Urothelium cell line (cell line): ENCODE measurements around the gene PLA2G6.

ENCODE experiments used
- DNase-seq: peaks from one replicate; pipeline ENCODE4 v3.0.0; 2011; ENCODE audit warnings: low spot score, mixed read lengths
- FAIRE-seq: peaks from 2 replicates; lab custom pipeline; 2011; peaks lifted over from hg19 to GRCh38; lab: Jason Lieb, UNC

PLA2G6 gene

GRCh38 chr22:38215156-38216038, 33.8 kb upstream of the PLA2G6 start:
- FAIRE-seq (no peak), DNase-seq (no peak)

- no peak for FAIRE-seq
- peak; percentile 53 for DNase-seq
These were observed 32.8 kb upstream of the PLA2G6 start for GRCh38 chr22:38214302-38215056.

GRCh38 chr22:38213990-38214301, 32.3 kb upstream of the PLA2G6 start:
- FAIRE-seq (no peak), DNase-seq (no peak)

DNA sequence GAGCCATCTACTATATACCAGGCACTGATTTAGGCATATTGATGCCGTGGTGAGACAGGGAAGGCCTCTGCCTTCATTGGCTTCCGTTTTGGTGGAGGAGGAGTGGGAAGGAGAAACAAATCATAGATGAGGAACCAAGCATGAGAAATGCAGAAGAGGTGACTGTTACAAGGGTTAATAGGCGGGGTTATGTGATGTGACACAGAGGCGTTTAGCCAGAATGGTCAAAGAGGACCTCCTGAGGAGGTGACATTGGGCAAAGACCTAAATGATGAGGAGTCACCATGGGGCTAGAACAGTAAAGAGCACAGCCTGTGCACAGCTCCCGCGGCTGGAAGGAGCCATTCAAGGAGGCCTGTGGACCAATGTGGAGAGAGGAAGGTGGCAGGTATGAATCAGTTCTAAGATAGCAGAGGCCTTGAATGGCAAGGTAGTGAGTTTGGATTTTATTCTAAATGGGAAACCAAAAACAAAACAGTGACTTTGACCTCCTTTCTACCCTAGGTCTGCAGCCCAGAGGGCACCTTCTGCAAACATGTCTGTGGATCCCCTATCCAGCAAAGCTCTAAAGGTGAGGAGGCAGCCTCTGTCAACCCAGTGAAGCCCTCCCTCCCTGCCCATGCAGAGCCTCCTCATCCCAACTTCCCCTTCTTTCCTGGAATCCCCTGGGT, 31.8 kb upstream of the PLA2G6 start:
- peak; percentile 59 for FAIRE-seq

DNA sequence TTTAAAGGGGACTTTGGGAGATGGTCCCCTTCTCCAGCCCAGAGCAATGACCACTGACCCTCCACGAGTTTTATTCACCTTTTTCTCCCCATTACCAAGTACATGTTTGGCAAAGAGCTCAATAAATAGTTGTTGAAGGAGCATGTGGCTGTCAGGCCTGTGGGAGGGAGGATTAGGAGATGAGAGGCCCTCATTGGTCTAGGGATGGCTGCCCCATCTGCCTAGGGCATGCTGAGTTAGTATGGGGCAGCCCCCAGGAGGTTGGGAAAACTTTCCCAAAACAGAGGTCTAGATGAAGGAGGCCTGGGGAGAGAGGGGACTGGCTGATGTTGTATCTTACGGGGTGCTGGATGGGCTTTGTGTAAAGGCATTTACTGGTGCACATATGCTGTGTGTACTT, 30.8 kb upstream of the PLA2G6 start:
- FAIRE-seq: no peak
- DNase-seq: no peak

More for the DNA sequence above, 31.8 kb upstream of the PLA2G6 start:
- no peak for DNase-seq

GRCh38 chr22:38211556-38211955, 29.9 kb upstream of the PLA2G6 start:
- FAIRE-seq: no peak
- no peak for DNase-seq

DNA sequence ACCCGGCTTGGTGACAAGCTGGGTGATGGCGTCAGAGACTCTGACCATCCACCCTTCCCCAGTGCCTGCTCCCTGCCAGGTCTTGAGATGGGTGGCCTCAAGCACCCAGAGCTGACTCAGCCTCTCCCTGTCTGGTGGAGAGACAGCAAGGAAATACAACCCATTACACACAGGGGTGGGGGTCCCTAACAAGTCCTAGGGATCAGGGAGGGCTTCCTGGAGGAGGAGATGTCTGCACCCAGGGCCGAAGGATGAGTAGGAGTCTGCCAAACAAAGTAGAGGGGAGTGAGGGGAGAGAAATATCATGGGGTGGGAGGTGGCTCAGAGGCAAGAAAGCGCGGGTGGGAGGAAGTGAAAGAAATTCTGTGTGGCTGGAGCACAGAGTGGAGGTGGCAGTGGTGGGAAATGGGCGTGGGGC, 26.9 kb upstream of the PLA2G6 start:
- FAIRE-seq (no peak), DNase-seq (no peak)

DNA sequence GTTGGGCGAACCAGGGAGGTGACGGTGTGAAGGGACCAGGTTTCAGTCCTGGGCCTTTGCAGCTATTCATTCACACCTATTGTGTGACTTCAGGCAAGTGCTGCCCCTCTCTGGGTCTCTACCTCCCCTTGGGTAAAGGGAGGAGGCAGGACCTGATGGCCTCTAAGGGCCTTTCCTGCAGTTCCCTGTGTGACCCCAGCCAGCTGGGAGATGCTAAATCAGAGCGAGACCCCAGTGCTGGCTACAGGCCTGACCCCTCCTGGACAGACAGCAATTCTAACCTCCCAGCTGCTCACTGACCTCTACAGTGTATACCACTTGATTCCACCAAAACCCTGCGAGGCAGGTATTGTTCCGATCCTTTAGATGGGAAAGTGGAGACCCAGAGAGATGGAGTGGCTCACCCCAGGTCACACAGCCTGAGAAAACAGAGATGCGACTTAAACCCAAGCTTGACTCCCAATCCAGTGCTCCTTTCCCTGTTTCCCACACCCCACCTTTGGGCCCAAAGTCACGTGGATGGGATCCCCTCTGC, 26.3 kb upstream of the PLA2G6 start:
- FAIRE-seq (no peak), DNase-seq (no peak)

GRCh38 chr22:38205261-38206128, 23.9 kb upstream of the PLA2G6 start:
- FAIRE-seq (no peak), DNase-seq (no peak)

- FAIRE-seq: no peak
- DNase-seq: no peak
These were observed 23.2 kb upstream of the PLA2G6 start for GRCh38 chr22:38204784-38205183.

DNA sequence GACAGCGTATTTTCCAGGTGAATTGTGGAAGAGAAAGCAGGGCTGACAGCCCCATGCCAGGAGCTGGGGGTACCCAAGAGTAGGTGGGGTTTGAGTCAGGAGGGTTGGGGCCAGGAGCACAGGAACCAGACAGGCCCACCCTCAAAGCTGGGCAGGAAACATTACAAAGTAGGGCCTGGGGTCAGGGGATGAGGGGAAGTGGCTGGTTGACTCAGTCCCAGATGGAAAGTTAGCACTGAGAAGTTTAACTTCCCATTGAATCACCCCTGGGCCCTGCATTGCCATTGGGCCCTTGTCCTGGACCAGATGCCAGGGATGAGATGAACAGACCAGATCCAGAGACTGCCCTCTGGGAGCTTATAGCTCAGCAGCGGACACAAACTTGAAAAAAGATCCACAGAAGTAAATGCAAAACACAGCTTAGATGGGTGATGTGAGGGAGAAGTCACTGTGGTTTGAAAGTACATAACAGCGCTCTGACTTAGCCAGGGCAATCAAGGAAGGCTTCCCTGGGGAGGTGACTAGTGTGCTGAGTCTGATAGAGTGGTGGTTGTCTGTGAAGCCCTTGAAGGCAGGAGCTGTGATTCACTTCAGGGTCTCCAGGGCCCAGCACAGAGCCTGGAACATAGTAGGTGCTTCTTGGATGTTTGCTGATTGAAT, 22.4 kb upstream of the PLA2G6 start:
- peak; percentile 44 for FAIRE-seq
- no peak for DNase-seq

DNA sequence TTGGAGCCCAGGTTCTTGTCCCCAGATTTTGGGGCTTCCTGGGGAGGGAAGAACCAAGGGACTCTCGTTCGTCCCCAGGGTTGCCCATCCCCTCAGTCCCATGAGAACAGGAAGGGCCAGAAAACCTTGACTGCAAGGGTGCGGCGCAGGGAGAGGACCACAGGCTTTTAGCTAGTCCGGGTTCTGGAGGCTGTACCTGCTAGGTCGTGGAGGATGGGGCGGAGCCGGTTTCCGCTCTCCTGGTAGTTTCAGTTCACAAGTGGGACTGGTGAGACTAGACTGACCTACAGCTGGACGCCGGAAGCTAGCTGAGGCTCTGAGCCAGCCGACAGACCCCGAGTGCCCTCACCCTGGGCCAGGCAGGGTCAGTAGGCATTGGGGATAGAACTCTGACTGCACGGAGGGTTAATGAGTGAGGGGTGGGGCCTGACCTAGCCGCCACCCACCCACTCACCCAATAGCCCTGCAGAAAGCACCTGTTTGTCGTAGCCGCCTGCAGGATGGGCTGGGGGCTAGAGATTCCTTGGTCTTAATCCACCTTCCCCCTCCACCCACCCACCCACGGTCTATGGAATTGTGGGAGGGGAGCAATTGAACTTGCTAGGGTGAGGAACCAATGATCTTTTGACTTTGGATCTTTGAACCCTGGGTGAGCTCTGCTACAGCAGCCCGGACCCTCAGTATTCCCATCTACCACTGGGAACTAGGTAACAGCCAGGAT, 21.6 kb upstream of the PLA2G6 start:
- no peak for FAIRE-seq
- DNase-seq: no peak

DNA sequence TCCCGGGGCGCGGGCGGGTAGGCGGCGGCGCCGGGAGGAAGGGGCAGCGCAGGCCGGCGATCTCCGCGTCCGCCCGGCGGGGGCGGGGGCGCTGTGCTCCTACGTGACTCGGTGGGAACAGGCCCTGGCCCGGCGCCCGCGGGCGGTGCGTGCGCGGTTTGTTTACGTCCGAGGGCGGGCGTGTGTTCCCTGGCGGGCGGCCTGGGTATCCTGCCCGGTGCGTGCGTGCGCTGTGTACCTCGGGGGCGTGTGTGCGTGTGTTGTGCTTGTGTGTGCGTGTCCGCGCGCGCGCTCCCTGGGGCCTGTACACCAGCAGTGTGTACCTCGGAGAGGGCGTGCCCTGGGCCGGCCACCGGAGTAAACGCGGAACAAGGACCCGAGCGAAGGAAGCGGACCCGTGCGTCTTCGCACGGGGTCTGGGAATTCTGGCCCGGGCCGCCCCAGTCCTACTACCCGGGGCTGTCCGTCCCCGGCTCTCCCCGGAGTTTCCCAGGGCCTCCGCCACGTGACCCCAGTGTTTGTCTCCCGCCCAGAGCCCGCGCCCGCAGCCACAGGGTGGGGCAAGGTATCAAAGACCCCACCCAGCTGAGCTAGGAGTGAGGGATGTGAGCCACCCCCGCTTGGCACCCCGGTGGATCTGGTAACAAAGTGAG, 20.9 kb upstream of the PLA2G6 start:
- peak; percentile 74 for DNase-seq
- FAIRE-seq: peak; percentile 79

GRCh38 chr22:38201711-38202436, 20.2 kb upstream of the PLA2G6 start, which contains the start of gene MAFF:
Gene MAFF (plus strand): TSS chr22:38201994. CDS start chr22:38213854, 11,860 bp downstream.
- FAIRE-seq: peak; percentile 73
- DNase-seq: peak; percentile 99

DNA sequence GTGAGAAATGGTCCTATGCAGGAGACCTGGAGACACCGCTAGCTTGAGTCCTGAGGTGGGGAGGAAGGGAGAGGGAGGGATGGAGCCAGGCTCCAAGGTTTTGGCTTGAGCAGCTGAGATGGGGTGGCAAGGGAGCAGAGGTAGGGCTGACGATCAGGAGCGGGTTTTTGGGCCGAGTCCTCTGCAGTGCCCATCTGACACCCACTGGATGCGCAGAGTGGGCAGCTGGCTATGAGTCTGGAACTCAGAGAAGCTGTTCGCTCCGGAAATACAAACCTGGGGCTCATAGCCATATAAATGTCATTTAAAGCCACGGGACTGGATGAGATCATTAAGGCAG, 19.7 kb upstream of the PLA2G6 start:
- FAIRE-seq (no peak), DNase-seq (no peak)

DNA sequence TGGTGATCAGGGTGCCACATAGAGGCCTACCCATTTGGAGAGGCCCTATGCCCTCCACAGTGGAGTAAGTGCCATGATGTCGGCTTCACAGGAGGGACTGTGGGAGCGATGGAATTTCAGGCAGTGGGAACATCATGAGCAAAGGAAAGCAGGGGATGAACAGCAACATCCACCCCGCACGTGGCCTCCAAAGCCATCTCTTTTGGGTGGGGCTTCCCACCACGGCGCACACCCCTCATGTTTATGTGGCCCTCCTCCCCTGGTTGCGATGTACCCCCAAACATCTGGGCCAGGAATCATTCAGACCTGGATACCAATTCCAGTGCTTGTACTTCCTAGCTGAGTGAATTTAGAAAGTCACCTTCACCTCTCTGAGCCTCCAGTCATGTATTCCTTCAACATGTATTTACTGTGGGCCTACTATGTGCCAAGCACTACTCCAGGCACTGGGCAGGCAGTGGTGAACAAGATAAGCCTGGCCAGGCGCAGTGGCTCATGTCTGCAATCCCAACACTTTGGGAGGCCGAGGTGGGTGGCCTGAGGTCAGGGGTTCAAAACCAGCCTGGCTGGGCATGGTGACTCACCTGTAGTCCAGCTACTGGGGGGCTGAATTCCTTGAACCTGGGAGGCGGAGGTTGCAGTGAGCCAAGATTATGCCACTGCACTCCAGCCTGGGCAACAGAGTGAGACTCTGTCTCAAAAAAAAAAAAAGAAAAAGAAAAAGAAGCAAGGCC, 18.4 kb upstream of the PLA2G6 start:
- no peak for DNase-seq
- no peak for FAIRE-seq

GRCh38 chr22:38196791-38197419, 15.3 kb upstream of the PLA2G6 start:
- DNase-seq (no peak), FAIRE-seq (no peak)
